ENCODE data around the gene PTPN6.

The PTPN6 gene

DNA sequence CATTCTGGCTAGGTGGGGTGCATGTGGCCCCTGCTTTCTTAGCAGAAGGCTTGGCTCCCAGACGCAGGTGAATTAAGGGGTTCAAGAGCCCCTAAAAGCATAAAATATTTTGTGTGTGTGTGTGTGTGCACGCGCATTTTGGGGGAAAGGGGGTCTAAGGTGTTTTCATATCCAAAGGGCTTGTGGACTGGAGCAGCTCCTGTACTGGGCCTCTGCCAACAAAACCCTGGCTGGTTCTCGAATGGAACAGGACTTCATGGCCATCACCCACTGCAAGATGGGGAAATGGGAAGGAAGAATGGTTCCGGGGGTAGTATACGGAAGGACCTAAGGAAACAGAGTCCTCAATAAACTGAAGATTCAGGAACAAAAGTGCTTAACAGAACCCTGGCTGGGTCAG, 27.3 kb upstream of the PTPN6 start:
- TF ChIP-seq, protein P1, sequence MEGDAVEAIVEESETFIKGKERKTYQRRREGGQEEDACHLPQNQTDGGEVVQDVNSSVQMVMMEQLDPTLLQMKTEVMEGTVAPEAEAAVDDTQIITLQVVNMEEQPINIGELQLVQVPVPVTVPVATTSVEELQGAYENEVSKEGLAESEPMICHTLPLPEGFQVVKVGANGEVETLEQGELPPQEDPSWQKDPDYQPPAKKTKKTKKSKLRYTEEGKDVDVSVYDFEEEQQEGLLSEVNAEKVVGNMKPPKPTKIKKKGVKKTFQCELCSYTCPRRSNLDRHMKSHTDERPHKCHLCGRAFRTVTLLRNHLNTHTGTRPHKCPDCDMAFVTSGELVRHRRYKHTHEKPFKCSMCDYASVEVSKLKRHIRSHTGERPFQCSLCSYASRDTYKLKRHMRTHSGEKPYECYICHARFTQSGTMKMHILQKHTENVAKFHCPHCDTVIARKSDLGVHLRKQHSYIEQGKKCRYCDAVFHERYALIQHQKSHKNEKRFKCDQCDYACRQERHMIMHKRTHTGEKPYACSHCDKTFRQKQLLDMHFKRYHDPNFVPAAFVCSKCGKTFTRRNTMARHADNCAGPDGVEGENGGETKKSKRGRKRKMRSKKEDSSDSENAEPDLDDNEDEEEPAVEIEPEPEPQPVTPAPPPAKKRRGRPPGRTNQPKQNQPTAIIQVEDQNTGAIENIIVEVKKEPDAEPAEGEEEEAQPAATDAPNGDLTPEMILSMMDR (conservative IDR thresholded peaks at IDR 0.05; ENCODE audit: low read depth, low read length): no peak
- DNase-seq (ENCODE audit: low read depth): no peak
- no peak overlapping the region for H3K4me3 ChIP-seq (ENCODE audit: low read depth, low read length)

DNA sequence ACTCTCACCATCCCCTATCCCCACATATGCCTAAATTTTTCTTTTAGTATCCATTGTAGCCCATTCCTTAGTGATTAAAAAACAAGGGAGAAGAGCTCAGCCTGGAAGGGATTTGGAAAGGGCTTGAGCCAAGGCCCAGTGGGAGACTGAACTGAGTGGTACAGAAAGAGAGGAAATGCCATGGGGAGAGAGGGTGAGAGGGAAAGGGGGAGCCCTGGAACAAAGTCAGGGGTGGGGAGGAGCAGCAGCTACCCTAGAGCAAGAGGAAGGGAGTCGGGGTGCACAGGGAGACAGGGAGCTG, 26.0 kb upstream of the PTPN6 start:
- no peak overlapping the region for H3K4me3 ChIP-seq (ENCODE audit: low read depth, low read length)
- peak; percentile 44 for DNase-seq (ENCODE audit: low read depth)
- TF ChIP-seq, protein P1 (conservative IDR thresholded peaks at IDR 0.05; ENCODE audit: low read depth, low read length): no peak

DNA sequence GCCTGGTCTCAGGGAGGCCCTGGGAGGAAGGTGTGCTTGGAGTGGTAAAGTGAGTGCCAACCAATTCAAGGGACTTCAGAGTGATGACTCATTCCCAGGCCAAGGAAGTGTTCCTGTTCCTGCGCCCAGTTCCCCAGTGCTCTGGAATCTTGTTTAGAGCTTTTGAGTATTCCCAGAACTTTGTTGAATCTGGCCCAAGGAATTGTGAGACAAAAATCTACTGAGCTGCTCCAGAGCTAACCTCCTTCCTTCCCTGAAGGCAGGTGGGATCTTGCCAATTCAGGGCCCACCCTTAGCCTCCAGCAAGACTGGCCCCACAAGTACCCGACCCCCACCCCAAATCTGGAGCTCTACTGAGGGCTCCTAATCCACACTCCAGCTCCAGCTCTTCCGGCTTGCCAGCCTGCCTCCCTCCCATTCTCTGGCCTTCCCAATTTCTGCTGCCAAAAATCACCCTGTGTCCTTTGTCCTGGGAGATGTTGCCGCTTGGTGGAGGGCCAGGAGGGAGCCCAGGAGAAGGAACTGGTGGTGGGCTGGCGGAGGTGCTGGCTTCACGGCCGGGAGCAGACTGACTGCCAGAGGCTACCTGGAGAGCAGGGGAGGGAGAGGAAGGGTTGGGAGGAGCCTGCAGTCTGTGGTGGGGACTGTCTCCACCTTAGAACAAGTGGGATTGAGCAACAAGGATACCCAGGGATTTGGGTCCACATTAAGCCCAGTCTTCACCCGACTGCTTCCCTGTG, 25.4 kb upstream of the PTPN6 start:
- TF ChIP-seq, protein P1 (conservative IDR thresholded peaks at IDR 0.05; ENCODE audit: low read depth, low read length): no peak
- peak; percentile 63 for DNase-seq (ENCODE audit: low read depth)
- peak overlapping the region; percentile 42 for H3K4me3 ChIP-seq (ENCODE audit: low read depth, low read length)

DNA sequence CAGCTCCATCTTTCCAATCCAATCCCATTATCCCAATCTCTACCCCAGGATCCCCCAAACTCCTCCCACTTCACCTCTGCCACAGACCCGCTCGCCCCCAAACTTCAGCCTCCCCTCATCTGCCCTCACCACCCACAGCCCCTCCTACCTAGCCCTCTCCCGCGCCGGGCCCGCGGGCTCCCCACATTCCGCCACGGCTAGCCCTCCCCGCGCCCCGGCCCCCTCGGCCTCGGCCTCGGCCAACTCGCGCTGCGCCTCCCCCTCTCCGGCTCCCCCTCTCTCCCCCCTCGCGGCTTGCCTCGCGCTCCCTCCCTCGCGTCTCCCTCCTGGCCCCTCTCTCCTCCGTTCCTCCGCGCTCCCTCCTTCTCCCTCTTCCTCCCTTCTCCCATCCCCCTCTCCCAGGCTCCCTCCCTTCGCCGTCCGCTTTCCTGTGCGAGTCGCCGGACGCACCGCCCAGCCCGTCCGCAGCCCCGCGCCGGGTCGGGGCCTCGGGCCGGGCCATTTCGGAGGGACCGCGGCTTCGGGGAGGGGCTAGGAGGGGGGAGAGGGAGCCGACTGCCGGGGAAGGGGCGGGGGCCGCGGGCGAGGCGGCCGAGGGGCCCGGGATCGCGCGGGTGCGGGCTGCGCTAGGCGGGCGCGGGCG, 23.7 kb upstream of the PTPN6 start, which contains the start of gene ATN1:
TSS of gene ATN1 (plus strand) at position 581 of the 643 bp plus-strand sequence. CDS start 6,043 bp downstream, outside the sequence.
- DNase-seq (ENCODE audit: low read depth): peak; percentile 82
- TF ChIP-seq, protein P1 (conservative IDR thresholded peaks at IDR 0.05; ENCODE audit: low read depth, low read length): no peak
- peak within 1 kb of the TSS; percentile 79 for H3K4me3 ChIP-seq (ENCODE audit: low read depth, low read length)

DNA sequence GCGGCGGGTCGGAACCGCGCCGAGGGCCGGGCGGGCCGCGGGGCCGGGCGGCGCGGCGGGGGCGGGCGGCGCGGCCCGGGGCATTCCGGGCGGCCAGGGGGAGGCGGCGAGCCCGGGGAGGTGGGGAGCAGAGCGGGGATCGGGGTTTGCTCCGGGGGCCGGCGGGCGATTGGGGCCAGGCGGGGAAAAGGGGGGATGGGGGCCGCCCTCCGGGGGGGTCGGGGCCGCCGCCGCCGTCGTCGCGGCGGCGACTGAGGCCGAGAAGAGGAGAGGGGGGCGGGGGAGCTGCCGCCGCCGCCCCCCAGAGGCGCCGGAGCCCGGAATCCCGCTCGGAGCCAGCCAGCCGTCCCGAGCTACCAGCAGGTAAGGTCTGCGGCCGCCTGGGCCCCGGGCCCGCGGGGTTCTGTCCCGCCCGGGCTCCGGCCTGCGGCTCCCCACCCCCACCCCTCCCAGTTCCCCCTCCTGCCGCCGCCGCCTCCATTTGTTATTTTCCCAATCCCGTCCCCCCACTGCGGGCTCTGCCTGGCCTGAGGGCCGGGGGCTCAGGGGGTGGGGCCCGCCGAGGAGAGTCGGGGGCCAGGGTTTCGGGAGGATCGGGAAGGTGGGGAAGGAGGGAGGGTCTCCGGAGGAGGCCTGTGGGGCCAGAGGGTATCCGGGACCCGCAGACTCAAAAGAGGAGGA, 23.0 kb upstream of the PTPN6 start:
- H3K4me3 ChIP-seq (ENCODE audit: low read depth, low read length): peak overlapping the region; percentile 79
- no peak for DNase-seq (ENCODE audit: low read depth)
- TF ChIP-seq, protein P1 (conservative IDR thresholded peaks at IDR 0.05; ENCODE audit: low read depth, low read length): no peak

DNA sequence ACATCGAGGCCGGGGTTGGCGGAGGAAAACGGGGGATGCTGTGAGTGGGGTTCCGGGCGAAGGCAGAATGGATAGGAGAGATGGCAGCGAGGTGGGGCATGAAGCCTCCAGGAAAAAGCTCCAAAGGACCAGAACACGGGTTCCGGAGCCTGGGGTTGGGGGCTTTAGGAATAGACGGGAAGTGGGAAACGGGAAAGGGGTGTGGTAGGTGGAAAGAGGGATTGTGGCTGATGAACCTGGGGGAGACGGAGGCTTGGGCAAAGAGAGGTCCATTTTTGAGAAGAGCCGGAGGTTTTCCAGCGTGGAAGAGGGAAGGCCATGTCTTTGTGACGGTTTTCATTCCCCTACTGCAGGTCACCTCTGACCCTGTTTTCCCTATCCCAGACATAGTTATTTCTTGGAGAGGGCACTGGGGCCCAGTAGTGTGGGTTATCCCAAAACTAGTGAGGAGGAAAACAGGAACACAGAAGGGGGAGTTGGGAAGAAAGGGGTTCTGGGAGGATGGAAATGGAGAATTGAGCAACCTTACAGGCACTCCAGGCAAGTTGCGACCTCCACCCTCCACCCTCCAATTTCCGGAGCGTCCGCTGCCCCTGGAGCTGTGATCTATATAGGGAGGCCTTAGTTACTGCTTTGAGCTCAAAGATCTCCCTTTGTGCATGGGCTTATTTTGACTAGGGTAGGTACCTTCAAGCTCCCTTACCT, 22.3 kb upstream of the PTPN6 start:
- no peak for DNase-seq (ENCODE audit: low read depth)
- TF ChIP-seq, protein P1 (conservative IDR thresholded peaks at IDR 0.05; ENCODE audit: low read depth, low read length): no peak
- peak overlapping the region; percentile 79 for H3K4me3 ChIP-seq (ENCODE audit: low read depth, low read length)

Data from choroid plexus epithelial cell (primary cell).